ENCODE results near the gene BICRA. TPM values are rescaled to one million over a fixed set of nuclear protein-coding genes. Genes with fewer than 3 reads are reported as not detected.

The BICRA gene
- total RNA-seq, 4 donors from 2014 or later, result 8.4 to 35.2 (median 28.7) TPM

DNA sequence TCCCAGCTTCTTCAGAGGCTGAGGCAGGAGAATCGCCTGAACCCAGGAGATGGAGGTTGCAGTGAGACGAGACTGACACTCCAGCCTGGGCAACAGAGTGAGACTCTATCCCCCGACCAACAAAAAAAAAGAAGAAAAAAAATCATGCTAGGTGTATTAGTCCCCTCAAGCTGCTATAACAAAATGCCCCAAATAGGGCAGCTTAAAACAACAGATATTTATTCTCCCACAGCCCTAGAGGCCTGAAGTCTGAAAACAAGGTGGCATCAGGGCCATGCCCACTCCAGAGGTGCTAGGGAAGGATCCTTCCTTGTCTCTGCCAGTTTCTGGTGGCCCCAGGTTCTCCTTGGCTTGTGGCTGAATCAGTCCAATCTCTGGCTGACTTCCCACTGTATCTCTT, 95.7 kb downstream of the BICRA start:
- TF ChIP-seq, protein P1, sequence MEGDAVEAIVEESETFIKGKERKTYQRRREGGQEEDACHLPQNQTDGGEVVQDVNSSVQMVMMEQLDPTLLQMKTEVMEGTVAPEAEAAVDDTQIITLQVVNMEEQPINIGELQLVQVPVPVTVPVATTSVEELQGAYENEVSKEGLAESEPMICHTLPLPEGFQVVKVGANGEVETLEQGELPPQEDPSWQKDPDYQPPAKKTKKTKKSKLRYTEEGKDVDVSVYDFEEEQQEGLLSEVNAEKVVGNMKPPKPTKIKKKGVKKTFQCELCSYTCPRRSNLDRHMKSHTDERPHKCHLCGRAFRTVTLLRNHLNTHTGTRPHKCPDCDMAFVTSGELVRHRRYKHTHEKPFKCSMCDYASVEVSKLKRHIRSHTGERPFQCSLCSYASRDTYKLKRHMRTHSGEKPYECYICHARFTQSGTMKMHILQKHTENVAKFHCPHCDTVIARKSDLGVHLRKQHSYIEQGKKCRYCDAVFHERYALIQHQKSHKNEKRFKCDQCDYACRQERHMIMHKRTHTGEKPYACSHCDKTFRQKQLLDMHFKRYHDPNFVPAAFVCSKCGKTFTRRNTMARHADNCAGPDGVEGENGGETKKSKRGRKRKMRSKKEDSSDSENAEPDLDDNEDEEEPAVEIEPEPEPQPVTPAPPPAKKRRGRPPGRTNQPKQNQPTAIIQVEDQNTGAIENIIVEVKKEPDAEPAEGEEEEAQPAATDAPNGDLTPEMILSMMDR (IDR thresholded peaks at IDR 0.05 in 4 of 5, conservative IDR thresholded peaks at IDR 0.05 in 1 of 5), result no peak
- no peak for TF ChIP-seq POLR2A (IDR thresholded peaks at IDR 0.05)
- Histone ChIP-seq H3K9me3 (no peaks in the 10 kb centered on the region), H3K27me3 (no peaks in the 10 kb centered on the region), H3K36me3 (peaks cover 0 to 39% of the 10 kb centered on the region in 2 donors), H3K27ac (no peak overlapping the region), H3K4me3 (no peak overlapping the region), H3K4me1 (no peaks in the 10 kb centered on the region)
- DNase-seq (no peak), ATAC-seq (no peak)
- intact Hi-C loops (cut with DNase I; ENCODE audit: low total_unique reads), result no loop called here
- in situ Hi-C loops (cut with MboI; ENCODE audit: low sequenced_read_pairs in 4 of 4), result loop anchor here (5.0 to 10.0 kb wide), 4 partner anchors 110 to 267 kb away; partner anchors contain the start of gene NAPA (in 1 of the 4)

DNA sequence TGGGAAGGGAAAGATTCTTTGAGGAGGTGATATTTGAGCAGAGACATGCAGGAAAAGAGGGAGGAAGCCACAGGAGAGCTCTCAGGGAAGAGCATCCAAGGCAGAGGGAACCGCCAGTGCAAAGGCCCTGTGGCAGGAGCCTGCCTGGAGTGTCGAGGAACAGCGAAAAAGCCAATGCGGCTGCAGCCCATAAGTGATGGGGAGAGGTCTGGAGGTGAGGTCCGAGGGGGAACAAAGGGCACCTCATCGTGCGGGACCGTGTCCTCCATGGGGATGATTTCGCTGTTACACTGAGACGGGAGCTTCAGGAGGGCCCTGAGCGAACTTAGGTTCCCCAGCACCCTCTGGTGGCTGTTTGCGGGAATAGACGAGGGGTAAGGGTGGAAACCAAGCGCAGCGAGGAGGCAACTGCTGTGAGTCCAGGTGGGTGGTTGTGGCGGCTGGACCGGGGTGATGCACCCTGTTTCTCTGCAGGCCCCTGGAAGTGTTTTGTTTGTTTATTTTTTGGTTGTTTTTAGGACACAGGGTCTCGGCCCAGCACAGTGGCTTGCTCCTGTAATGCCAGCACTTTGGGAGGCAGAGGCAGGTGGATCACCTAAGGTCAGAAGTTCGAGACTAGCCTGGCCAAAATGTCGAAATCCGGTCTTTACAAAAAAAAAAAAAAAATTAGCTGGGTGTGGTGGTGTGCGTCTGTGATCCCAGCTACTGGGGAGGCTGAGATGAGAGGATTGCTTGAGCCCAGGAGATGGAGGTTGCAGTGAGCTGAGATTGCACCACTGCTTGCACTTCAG, 98.4 kb downstream of the BICRA start:
- Histone ChIP-seq H3K27me3 (no peaks in the 10 kb centered on the region), H3K4me3 (no peak overlapping the region), H3K36me3 (peaks cover 0 to 18% of the 10 kb centered on the region in 2 donors), H3K9me3 (no peaks in the 10 kb centered on the region), H3K27ac (no peak overlapping the region), H3K4me1 (no peaks in the 10 kb centered on the region)
- DNase-seq (peak; percentile 36 to 71), ATAC-seq (peak; percentile 81 to 89)
- TF ChIP-seq, protein P1 (IDR thresholded peaks at IDR 0.05 in 4 of 5, conservative IDR thresholded peaks at IDR 0.05 in 1 of 5), result peak; percentile 77 to 89 (median 87)
- TF ChIP-seq POLR2A (IDR thresholded peaks at IDR 0.05), result no peak
- intact Hi-C loops (cut with DNase I; ENCODE audit: low total_unique reads), result loop anchor here (1.0 kb wide), 1 partner anchor 271 kb away; no protein-coding TSS in a partner anchor
- in situ Hi-C loops (cut with MboI; ENCODE audit: low sequenced_read_pairs in 4 of 4), result loop anchor here (5.0 to 10.0 kb wide), 4 partner anchors 113 to 270 kb away; partner anchors contain the start of gene NAPA (in 1 of the 4)

DNA sequence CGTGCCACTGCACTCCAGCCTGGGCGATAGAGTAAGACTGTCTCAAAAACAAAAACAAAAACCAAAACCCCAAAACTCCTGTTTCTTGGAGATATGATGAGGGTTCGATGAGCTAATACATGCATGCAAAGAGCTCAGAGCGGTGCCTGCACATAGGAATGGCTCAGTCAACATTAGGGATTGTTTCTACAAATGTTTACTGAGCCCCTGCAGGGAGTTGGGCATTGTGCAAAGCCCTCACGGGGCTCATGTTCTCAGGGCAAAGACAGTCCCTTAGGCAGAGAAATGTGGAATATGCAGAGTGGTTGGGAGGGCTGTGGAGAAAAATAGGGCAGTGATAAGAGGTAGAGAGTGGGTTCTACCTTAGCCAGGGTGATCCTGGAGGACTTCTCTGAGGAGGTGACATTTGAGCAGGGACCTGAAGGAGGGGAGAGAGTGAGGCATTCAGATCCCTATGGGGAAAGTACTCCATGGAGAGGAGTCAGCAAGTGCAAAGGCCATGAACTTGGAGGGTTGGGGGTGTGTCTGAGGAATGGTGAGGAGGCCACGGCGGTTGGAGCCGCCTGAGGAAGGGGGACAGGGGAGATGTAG, 102.8 kb downstream of the BICRA start:
- Histone ChIP-seq H3K27ac (no peak overlapping the region), H3K36me3 (no peaks in the 10 kb centered on the region), H3K4me1 (peaks cover 0 to under 1% of the 10 kb centered on the region in 2 donors), H3K4me3 (no peak overlapping the region), H3K9me3 (no peaks in the 10 kb centered on the region), H3K27me3 (peaks cover 10 to 32% (median 25%) of the 10 kb centered on the region in 3 donors)
- in situ Hi-C loops (cut with MboI; ENCODE audit: low sequenced_read_pairs in 4 of 4), result loop anchor here in 2 of 4 donors (5.0 kb wide), 2 partner anchors 76 to 81 kb away; no protein-coding TSS in a partner anchor
- ATAC-seq (no peak), DNase-seq (no peak)
- intact Hi-C loops (cut with DNase I; ENCODE audit: low total_unique reads), result loop anchor here (2.0 kb wide), 1 partner anchor 151 kb away; no protein-coding TSS in a partner anchor
- no peak for TF ChIP-seq POLR2A (IDR thresholded peaks at IDR 0.05)
- TF ChIP-seq, protein P1 (IDR thresholded peaks at IDR 0.05 in 4 of 5, conservative IDR thresholded peaks at IDR 0.05 in 1 of 5), result no peak

DNA sequence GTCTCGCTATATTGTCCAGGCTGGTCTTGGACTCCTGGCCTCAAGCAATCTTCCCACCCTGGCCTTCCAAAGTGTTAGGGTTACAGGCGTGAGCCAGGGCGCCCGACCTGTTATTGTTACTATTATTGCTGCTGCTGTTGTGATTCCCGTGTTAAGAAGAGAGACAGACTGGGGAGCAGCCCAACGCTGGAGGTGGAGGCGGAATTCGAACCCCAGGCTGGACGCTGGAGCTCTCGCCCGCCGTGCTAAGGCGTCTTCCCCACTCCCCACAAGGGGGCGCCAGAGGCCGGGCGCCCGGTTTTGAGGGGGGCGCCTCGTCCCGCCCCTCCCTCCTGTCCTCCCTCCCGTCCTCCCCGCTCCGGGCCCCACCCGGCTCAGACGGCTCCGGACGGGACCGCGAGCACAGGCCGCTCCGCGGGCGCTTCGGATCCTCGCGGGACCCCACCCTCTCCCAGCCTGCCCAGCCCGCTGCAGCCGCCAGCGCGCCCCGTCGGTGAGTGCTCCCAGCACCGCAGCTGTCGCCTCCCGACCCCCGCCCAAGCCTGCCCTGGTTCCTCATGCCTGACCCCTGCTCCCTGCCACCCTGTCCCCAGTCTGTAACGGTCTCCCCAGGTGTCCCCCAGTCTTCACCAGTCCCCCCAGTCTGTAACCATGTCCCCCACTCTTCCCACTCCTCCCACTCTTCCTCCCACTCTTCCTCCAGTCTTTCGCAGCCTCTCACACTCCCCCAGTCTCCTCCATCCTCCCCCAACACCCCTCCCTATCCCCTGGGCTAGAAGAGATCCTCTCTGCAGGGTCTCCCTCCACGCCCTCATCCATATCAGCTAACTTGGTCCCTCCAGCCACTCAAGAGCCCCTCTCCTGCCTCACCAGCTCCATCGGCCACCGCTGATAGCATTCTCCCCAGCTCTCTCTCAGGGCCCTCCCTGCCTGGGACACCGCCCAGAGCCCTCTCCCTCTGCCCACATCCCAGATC, 104.4 kb downstream of the BICRA start, which contains the start of gene EHD2:
Gene EHD2, plus strand, starts transcription at position 377 of the 976 bp plus-strand sequence. CDS start 3,191 bp downstream, outside the sequence.
- Histone ChIP-seq H3K27ac (peak within 1 kb of the TSS; percentile 78 to 85 (median 82)), H3K9me3 (no peaks in the 10 kb centered on the region), H3K4me1 (peaks cover 4 to 8% of the 10 kb centered on the region in 2 donors), H3K36me3 (no peaks in the 10 kb centered on the region), H3K27me3 (peaks cover 10 to 34% (median 29%) of the 10 kb centered on the region in 3 donors), H3K4me3 (peak within 1 kb of the TSS; percentile 57 to 65 (median 64))
- in situ Hi-C loops (cut with MboI; ENCODE audit: low sequenced_read_pairs in 4 of 4) (loop anchor here in 2 of 4 donors (5.0 kb wide), 2 partner anchors 74 to 79 kb away; no protein-coding TSS in a partner anchor), intact Hi-C loops (cut with DNase I; ENCODE audit: low total_unique reads) (loop anchor here (1.0 to 2.0 kb wide), 3 partner anchors 30 to 149 kb away; no protein-coding TSS in a partner anchor)
- DNase-seq (peak in 1 of 2 donors; percentile 38), ATAC-seq (peak; percentile 46 to 71)
- peak; percentile 50 to 72 for TF ChIP-seq POLR2A (IDR thresholded peaks at IDR 0.05)
- TF ChIP-seq, protein P1 (IDR thresholded peaks at IDR 0.05 in 4 of 5, conservative IDR thresholded peaks at IDR 0.05 in 1 of 5), result peak; percentile 71 to 94 (median 92)

Data from gastrocnemius medialis (tissue), 4 donors.